Measurements from ENCODE around the gene SOBP.

SOBP gene

GRCh38 chr6:107554918-107555317 lies 65.0 kb downstream of the SOBP start:
- FAIRE-seq: no peak

GRCh38 chr6:107555449-107555848 lies 65.5 kb downstream of the SOBP start:
- no peak for FAIRE-seq

- FAIRE-seq: no peak
Observed at GRCh38 chr6:107556082-107556481, 66.2 kb downstream of the SOBP start.

- no peak for FAIRE-seq
Observed at GRCh38 chr6:107557698-107558097, 67.8 kb downstream of the SOBP start.

GRCh38 chr6:107560657-107561056 lies 70.7 kb downstream of the SOBP start:
- no peak for FAIRE-seq

GRCh38 chr6:107561306-107561705 lies 71.4 kb downstream of the SOBP start:
- FAIRE-seq: no peak

- no peak for FAIRE-seq
Observed at GRCh38 chr6:107563694-107564588, 74.0 kb downstream of the SOBP start.

- no peak for FAIRE-seq
Observed at GRCh38 chr6:107564589-107564951, 74.7 kb downstream of the SOBP start.

- FAIRE-seq: no peak
Observed at GRCh38 chr6:107565165-107565723, 75.3 kb downstream of the SOBP start.

- no peak for FAIRE-seq
Observed at GRCh38 chr6:107567643-107568042, 77.7 kb downstream of the SOBP start.

GRCh38 chr6:107569473-107569872 lies 79.6 kb downstream of the SOBP start:
- no peak for FAIRE-seq

- FAIRE-seq: no peak
Observed at GRCh38 chr6:107571354-107571753, 81.4 kb downstream of the SOBP start.

GRCh38 chr6:107572886-107573285 lies 83.0 kb downstream of the SOBP start:
- no peak for FAIRE-seq

- FAIRE-seq: no peak
Observed at GRCh38 chr6:107574856-107575255, 84.9 kb downstream of the SOBP start.

GRCh38 chr6:107576852-107577251 lies 86.9 kb downstream of the SOBP start:
- no peak for FAIRE-seq

GRCh38 chr6:107578642-107579341 lies 88.9 kb downstream of the SOBP start:
- FAIRE-seq: no peak

GRCh38 chr6:107579456-107580056 lies 89.6 kb downstream of the SOBP start:
- FAIRE-seq: no peak

- no peak for FAIRE-seq
Observed at GRCh38 chr6:107582086-107582485, 92.2 kb downstream of the SOBP start.

- no peak for FAIRE-seq
Observed at GRCh38 chr6:107584726-107585125, 94.8 kb downstream of the SOBP start.

GRCh38 chr6:107585815-107586435 lies 96.0 kb downstream of the SOBP start:
- no peak for FAIRE-seq

GRCh38 chr6:107587451-107587850 lies 97.5 kb downstream of the SOBP start:
- FAIRE-seq: no peak

GRCh38 chr6:107589199-107589598 lies 99.3 kb downstream of the SOBP start:
- no peak for FAIRE-seq

GRCh38 chr6:107589934-107590333 lies 100.0 kb downstream of the SOBP start:
- no peak for FAIRE-seq

All from G401.6 (cell line).